Gastrocnemius medialis (tissue), 4 donors: ENCODE data around the gene BOLL.

ENCODE experiments used
- POLR2A ChIP-seq, 2 donors: fragments of 450-650 bp; IDR thresholded peaks; one replicate each; pipeline ENCODE4 v1.6.1; 2017; ENCODE audit warnings: antibody characterized with exemption in 2 of 2, mild to moderate bottlenecking in 2 of 2, moderate library complexity in 2 of 2
- TF ChIP-seq, protein P1 (sequence below), 5 experiments: fragments of 450-650 bp in 3 of 5; fragments of 200-600 bp in 2 of 5; sonication (generic) in 2 of 5; IDR thresholded peaks in 4 of 5; conservative IDR thresholded peaks in 1 of 5; 1 replicate in 4 of 5; 2 replicates in 1 of 5; pipeline ENCODE4 v1.5.1; 2016 to 2019; ENCODE audit warnings: antibody characterized with exemption in 5 of 5, mild to moderate bottlenecking in 3 of 5, moderate library complexity in 3 of 5

DNA sequence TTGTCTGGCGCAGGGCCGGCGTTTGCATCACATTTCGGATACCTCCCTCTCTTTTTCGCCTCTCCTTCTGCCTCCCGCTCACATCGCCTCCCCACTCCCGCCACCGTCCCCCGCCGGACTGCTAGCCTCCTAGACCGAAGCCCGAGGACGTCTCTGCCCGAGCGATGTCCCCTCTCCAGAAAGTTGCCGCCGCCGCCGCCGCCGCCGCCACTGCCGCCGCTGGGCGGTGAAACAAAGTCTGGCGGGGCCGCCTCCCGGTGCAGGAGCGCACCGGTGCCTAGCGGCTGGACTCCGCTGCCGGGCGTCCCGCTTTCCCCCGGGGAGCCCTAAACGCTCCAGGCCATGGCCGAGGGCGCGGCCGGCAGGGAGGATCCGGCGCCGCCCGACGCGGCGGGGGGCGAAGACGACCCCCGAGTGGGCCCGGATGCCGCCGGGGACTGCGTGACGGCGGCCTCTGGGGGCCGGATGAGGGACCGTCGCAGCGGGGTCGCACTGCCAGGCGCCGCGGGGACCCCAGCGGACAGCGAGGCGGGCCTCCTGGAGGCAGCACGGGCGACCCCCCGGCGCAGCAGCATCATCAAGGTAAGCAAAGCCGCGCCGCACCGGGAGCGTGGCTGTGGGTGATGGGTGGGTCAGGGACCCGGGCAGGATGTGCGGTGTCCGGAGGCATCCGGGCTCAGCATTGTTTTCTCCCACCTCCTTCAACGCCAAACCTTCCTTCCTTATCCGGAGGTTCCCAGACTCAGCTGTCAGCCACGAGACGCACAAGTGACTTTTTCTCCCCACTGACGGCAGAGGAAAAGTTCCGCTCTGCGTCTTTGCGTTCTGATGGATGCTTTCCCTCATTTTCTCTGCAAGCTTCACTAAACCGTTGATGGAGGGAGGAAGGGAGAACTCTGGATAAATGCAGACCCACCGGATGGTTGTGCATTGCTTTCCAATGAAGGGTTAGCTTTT, 19.9 kb upstream of the BOLL start:
- TF ChIP-seq, protein P1, sequence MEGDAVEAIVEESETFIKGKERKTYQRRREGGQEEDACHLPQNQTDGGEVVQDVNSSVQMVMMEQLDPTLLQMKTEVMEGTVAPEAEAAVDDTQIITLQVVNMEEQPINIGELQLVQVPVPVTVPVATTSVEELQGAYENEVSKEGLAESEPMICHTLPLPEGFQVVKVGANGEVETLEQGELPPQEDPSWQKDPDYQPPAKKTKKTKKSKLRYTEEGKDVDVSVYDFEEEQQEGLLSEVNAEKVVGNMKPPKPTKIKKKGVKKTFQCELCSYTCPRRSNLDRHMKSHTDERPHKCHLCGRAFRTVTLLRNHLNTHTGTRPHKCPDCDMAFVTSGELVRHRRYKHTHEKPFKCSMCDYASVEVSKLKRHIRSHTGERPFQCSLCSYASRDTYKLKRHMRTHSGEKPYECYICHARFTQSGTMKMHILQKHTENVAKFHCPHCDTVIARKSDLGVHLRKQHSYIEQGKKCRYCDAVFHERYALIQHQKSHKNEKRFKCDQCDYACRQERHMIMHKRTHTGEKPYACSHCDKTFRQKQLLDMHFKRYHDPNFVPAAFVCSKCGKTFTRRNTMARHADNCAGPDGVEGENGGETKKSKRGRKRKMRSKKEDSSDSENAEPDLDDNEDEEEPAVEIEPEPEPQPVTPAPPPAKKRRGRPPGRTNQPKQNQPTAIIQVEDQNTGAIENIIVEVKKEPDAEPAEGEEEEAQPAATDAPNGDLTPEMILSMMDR (IDR thresholded peaks at IDR 0.05 in 4 of 5, conservative IDR thresholded peaks at IDR 0.05 in 1 of 5) = peak in 1 of 5 experiments; percentile 11
- peak; percentile 39 to 49 for TF ChIP-seq POLR2A (IDR thresholded peaks at IDR 0.05)
